RWPE2 (cell line): ENCODE data around the gene CNTNAP2.

Experiments
- ATAC-seq: fragments of 200-7000 bp; cut with Tn5 transposase; 3 replicates; pipeline ENCODE4 v1.9.1; 2021; ENCODE audit warnings: low read depth
- DNase-seq: peaks from one replicate; pipeline ENCODE4 v3.0.0-alpha.2; 2020; ENCODE audit warnings: low spot score
- H3K27ac ChIP-seq: fragments of 450-650 bp; 2 replicates; pipeline ENCODE4 v1.5.1; 2017; ENCODE audit warnings: mild to moderate bottlenecking; ENCODE audit not compliant: poor library complexity, severe bottlenecking
- H3K27me3 ChIP-seq: fragments of 250-450 bp; sonication (Bioruptor Pico); 2 replicates; pipeline ENCODE4 v1.5.1; 2021; ENCODE audit warnings: mild to moderate bottlenecking, moderate library complexity; ENCODE audit not compliant: insufficient read depth, poor library complexity, severe bottlenecking
- H3K36me3 ChIP-seq: fragments of 250-450 bp; sonication (Bioruptor Pico); 2 replicates; pipeline ENCODE4 v1.5.1; 2020; ENCODE audit warnings: low read depth, mild to moderate bottlenecking, moderate library complexity
- H3K4me1 ChIP-seq: fragments of 250-450 bp; sonication (Bioruptor Pico); 2 replicates; pipeline ENCODE4 v1.5.1; 2021; ENCODE audit warnings: mild to moderate bottlenecking, moderate library complexity; ENCODE audit not compliant: insufficient read depth, poor library complexity, severe bottlenecking
- H3K4me3 ChIP-seq: fragments of 250-450 bp; sonication (Bioruptor Pico); 2 replicates; pipeline ENCODE4 v1.5.1; 2021; ENCODE audit warnings: mild to moderate bottlenecking, moderate library complexity; ENCODE audit not compliant: severe bottlenecking
- H3K9me3 ChIP-seq: fragments of 250-450 bp; sonication (Bioruptor Pico); 2 replicates; pipeline ENCODE4 v1.5.1; 2021; ENCODE audit warnings: mild to moderate bottlenecking, moderate library complexity; ENCODE audit not compliant: severe bottlenecking
- CTCF ChIP-seq: fragments of 450-650 bp; IDR thresholded peaks from one replicate; pipeline ENCODE4 v1.5.1; 2017; ENCODE audit warnings: mild to moderate bottlenecking, moderate library complexity; ENCODE audit not compliant: poor library complexity, severe bottlenecking

Gene CNTNAP2

DNA sequence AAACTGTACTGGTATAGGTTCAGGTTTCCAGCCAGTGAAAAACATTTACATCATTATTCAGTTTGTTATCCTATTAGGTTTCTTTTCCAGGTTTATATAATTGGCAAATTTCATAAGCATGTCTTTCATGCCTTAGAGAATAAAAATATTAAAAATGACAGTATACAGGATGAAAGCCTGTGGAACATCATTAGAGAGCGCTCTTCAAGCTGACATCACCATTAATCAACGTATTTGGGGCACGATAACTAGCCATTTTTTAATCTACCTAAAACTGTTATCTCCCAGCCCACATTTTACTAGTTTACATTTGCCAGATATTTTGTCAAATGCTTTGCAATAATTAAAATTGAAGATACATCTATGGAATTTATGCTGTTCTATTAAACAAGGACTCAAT lies 714.1 kb downstream of the CNTNAP2 start:
- no peak for ATAC-seq
- no peak overlapping the region for H3K4me3 ChIP-seq
- no peak overlapping the region for H3K27ac ChIP-seq
- TF ChIP-seq CTCF, result no peak
- H3K4me1 ChIP-seq, result no peaks in the 10 kb centered on the region
- H3K36me3 ChIP-seq, result no peaks in the 10 kb centered on the region
- no peak for DNase-seq
- no peaks in the 10 kb centered on the region for H3K27me3 ChIP-seq
- peaks cover 8% of the 10 kb centered on the region for H3K9me3 ChIP-seq

DNA sequence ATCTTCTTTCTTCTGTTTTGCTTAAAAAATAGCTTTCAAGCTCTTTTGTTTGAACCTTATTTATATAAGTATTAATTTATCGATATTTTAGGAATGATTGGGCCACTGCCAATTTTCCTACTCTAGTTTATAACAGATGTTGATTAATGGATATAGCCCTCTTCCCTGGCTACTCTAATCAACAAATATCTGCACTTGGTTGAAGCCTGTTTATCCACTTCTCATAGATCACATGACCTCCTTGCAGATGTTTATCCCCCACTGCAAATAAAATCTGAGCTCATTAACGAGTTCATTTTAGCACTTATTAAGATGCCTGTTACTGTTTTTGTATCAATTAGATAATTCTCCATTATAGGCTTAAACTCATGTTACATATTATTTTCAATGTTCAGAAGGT lies 715.3 kb downstream of the CNTNAP2 start:
- DNase-seq (no peak), ATAC-seq (no peak)
- Histone ChIP-seq H3K27ac (no peak overlapping the region), H3K36me3 (no peaks in the 10 kb centered on the region), H3K9me3 (peaks cover 8% of the 10 kb centered on the region), H3K4me1 (no peaks in the 10 kb centered on the region), H3K27me3 (no peaks in the 10 kb centered on the region), H3K4me3 (no peak overlapping the region)
- TF ChIP-seq CTCF, result no peak

GRCh38 chr7:146844405-146844804 lies 727.8 kb downstream of the CNTNAP2 start:
- DNase-seq (no peak), ATAC-seq (no peak)
- no peaks in the 10 kb centered on the region for H3K36me3 ChIP-seq

DNA sequence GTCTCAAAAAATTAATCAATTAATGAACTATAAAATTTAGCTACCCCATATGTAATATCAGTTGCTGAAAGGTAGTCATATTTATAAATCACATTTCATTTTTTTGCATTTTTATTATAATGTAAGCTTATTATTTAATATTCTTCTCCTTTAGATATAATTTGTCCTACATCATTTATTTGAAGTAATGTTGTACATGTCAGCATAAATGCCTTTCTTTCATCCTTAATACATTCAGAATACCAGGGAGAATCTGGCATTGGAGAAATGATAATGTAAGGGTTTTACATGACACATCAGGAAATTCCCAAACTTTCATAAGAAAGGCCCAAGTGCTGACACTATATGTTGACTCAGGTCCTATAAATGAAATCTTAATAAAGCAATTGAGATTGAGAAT lies 742.1 kb downstream of the CNTNAP2 start:
- no peak overlapping the region for H3K4me3 ChIP-seq
- no peaks in the 10 kb centered on the region for H3K4me1 ChIP-seq
- no peak for TF ChIP-seq CTCF
- no peak overlapping the region for H3K27ac ChIP-seq
- ATAC-seq, result no peak
- H3K9me3 ChIP-seq, result peaks cover 2% of the 10 kb centered on the region
- H3K36me3 ChIP-seq, result no peaks in the 10 kb centered on the region
- no peak for DNase-seq
- no peaks in the 10 kb centered on the region for H3K27me3 ChIP-seq

More at GRCh38 chr7:146844405-146844804, 727.8 kb downstream of the CNTNAP2 start:
- H3K9me3 ChIP-seq, result peaks cover 3% of the 10 kb centered on the region
- H3K4me1 ChIP-seq, result no peaks in the 10 kb centered on the region
- H3K4me3 ChIP-seq, result no peak overlapping the region
- H3K27ac ChIP-seq, result no peak overlapping the region
- no peak for TF ChIP-seq CTCF
- peaks cover 2% of the 10 kb centered on the region for H3K27me3 ChIP-seq

- Histone ChIP-seq H3K4me1 (no peaks in the 10 kb centered on the region), H3K4me3 (no peak overlapping the region), H3K9me3 (no peaks in the 10 kb centered on the region), H3K27me3 (no peaks in the 10 kb centered on the region), H3K27ac (no peak overlapping the region), H3K36me3 (no peaks in the 10 kb centered on the region)
- ATAC-seq, result no peak
- DNase-seq, result no peak
- no peak for TF ChIP-seq CTCF
Observed at GRCh38 chr7:146861701-146862100, 745.1 kb downstream of the CNTNAP2 start.
